D341Med (cell line): Measurements from ENCODE around the gene TMCC2.

Source experiments
- DNase-seq: peaks from one replicate; pipeline ENCODE4 v3.0.0; 2012; ENCODE audit warnings: low spot score

The TMCC2 gene

GRCh38 chr1:205303247-205303888 lies 75.6 kb downstream of the TMCC2 start:
- DNase-seq, result no peak

GRCh38 chr1:205304046-205304694 lies 76.4 kb downstream of the TMCC2 start:
- DNase-seq, result no peak

DNA sequence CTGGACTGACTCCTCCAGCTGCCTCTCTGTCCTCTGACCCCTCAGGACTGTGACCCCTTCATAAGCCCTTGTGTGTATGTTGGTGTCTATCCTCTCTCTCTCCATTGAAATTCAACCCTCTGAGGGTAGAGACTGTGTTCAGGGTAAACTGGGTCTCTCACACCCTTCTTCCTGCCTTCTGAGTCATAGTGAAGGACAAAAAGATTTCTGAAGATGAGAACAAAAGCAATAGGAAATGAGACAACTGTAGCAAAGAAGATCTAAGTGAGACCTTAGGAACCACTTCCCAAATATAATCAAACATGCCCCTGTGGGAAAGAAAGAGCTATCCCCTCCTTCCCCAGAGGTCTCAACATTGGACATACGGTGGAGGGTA lies 76.9 kb downstream of the TMCC2 start:
- DNase-seq, result no peak

DNA sequence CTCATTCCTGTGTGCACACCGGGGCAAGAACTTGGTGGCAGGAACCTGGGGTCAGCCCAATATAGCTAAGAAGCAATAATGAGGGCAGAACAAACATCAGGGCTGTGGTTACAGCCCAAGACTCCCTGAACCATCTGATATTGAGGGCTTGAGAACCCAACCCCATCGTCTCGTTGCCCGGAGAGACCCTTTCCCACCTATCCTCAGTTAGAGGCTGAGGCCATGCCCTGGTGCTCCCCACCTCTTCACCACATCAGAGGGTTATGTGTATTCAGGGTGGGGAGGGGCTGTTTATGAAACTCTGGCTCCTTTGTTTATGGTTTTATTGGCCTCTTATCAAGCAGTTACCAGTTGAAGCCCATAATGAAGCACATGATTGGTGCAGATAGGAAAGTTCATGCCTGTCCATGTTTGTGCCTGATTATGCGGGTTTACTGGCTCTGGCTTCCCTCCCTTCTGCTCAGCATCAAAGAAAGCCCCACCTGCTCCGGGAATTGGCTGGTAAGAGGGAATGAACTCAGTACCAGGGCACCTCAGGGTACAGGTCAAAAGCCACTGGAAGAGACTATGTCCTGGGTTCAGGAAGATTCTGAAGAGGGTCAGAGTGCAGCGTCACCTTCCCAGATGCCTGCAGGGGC lies 79.3 kb downstream of the TMCC2 start:
- DNase-seq, result no peak

GRCh38 chr1:205309741-205310140 lies 82.0 kb downstream of the TMCC2 start:
- no peak for DNase-seq

- no peak for DNase-seq
Measured at GRCh38 chr1:205310976-205311704, 83.4 kb downstream of the TMCC2 start.

- no peak for DNase-seq
Measured at GRCh38 chr1:205312866-205313562, 85.3 kb downstream of the TMCC2 start.

GRCh38 chr1:205313563-205314308 lies 86.0 kb downstream of the TMCC2 start:
- peak; percentile 55 for DNase-seq

DNA sequence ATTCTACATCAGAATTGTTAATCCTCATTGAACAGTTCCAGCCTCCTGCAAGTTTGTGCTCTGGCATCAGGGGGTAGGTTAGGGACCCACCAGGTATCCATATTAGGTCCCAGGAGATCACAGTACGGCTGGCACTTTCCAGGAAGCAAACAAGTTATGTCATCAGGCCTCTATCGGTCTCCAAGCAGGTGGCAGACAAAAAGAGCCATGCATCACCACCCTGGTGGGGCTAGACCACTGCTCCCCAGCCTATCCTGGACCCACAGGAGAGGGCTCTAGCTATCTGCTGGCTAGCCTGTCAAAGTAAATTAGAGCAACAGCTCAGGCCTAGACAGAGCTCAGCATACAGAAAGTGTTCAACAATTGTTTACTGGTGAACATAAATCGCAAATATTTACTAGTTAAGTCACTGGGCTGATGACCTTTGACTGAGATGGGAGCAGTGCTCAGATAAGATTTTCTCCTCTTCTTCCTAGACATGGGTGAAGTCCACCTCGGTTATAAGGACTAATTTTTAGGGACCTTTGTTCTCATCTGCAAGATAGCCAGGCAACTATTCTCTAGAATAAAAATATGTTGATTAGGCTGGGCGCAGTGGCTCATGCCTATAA lies 87.4 kb downstream of the TMCC2 start:
- DNase-seq, result no peak

GRCh38 chr1:205316161-205316566 lies 88.4 kb downstream of the TMCC2 start:
- DNase-seq, result no peak

DNA sequence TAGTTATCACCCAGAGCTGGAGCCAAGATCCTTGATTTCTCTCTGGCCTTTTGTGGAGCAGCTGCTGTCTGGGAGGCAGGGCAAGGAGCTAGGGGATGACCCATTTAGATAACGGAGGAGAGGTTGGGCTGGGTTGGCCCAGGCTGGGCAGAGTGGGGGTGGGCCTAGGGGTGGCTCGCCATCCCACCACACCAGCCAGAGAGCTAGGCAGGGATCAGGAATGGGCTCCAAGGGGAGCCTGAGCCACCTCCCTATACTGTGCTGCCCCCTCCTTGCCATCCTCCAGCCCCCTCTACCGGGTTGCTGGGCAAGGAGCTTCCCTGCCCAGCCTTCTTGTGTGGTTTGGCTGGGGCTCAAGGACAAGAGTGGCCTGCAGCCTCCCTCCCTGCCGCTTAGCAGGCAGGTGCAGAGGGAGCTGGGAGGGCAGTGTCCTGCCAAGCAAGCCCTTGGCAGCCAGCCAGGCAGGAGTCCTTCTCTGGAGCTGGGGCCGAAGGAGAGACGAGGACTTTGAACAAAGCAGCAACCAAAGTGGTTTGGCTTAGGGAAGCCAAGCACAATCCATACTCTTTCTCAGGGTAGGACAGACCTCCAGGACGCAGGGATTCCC lies 89.7 kb downstream of the TMCC2 start:
- no peak for DNase-seq

DNA sequence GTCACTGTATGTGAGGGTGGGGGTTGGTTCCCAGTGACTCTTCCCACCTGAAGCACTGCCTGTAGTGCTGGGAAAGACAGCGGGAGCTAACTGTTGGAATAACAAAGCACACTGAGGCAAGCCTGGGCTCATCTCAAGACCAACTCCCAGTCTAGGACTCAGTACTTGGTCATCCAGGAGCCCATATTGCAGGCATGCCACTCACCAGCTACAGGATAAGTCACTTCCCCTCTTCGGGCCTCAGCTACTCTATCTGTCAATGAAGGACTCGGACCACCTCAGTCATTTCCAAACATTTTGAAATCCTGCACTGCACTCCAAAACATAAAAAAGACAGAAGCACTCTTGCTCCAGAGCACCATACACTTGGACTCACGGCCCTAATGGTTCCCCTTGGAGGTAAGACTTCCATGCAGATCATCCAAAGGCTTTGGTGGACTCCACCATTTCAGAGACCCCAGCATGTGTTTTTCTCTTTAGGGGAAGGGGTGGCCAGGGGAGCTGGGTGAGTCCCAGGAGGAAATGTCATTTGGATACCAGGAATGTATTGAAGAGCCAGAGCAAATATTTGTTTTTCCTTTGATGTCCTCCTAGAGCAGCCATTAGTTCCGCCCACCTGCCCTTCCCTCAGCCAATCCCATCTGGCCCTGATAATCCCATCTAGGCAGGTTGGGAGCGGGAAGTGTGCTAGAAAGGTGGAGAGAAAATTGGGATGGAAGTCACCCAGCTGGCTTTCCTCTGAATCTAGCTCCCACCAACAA lies 90.7 kb downstream of the TMCC2 start:
- DNase-seq, result no peak

- no peak for DNase-seq
Measured at GRCh38 chr1:205319081-205320018, 91.6 kb downstream of the TMCC2 start.

- DNase-seq, result peak; percentile 94
Measured at GRCh38 chr1:205321162-205321958, 93.6 kb downstream of the TMCC2 start, which contains the start of gene NUAK2. Gene NUAK2, minus strand, starts transcription at chr1:205321745. Its CDS starts 117 bp downstream, at chr1:205321628.

- no peak for DNase-seq
Measured at GRCh38 chr1:205321959-205322283, 94.2 kb downstream of the TMCC2 start.
